ENCODE data around the gene GSTM3.

- TF ChIP-seq POLR2A (IDR thresholded peaks at IDR 0.05) (no peak), EP300 (IDR thresholded peaks at IDR 0.05) (no peak), CTCF (IDR thresholded peaks at IDR 0.05) (no peak)
Measured at GRCh38 chr1:109714661-109715372, 26.0 kb downstream of the GSTM3 start.

Measured in upper lobe of left lung (tissue), 4 donors.